Activated naive CD4-positive, alpha-beta T cell treated with anti-CD3 and anti-CD28 coated beads for 36 hours (primary cell): ENCODE data around the gene NRF1. TPM values are rescaled to one million over a fixed set of nuclear protein-coding genes. Genes with fewer than 3 reads are reported as not detected.

ENCODE experiments used
- CTCF ChIA-PET: fragments of 350-600 bp; sonication (Branson Sonifier 250); formaldehyde crosslinking; loops from one replicate; lab custom pipeline; 2021; ENCODE audit warnings: antibody characterized with exemption; lab: Charles Lee
- DNase-seq: peaks from one replicate; pipeline ENCODE4 v3.0.0-alpha.2; 2020
- H3K27ac Mint-ChIP-seq: one replicate; pipeline ENCODE4 v1.8.0; 2021; ENCODE audit warnings: mild to moderate bottlenecking, mixed read lengths
- H3K27me3 Mint-ChIP-seq: one replicate; pipeline ENCODE4 v1.8.0; 2021; ENCODE audit warnings: low read depth, mixed read lengths
- H3K36me3 Mint-ChIP-seq: one replicate; pipeline ENCODE4 v1.8.0; 2021; ENCODE audit warnings: low read depth, mixed read lengths
- H3K4me1 Mint-ChIP-seq: one replicate; pipeline ENCODE4 v1.8.0; 2021; ENCODE audit warnings: low read depth, mixed read lengths
- H3K4me3 Mint-ChIP-seq: one replicate; pipeline ENCODE4 v1.8.0; 2021; ENCODE audit warnings: mild to moderate bottlenecking, moderate library complexity, mixed read lengths
- H3K9me3 Mint-ChIP-seq: one replicate; pipeline ENCODE4 v1.8.0; 2021; ENCODE audit warnings: mixed read lengths
- intact Hi-C: fragments of 100-400 bp; cut with micrococcal nuclease; formaldehyde crosslinking; loops from one replicate; pipeline ENCODE4 v1.15.1; 2023
- total RNA-seq, 2 experiments: library from RNA; stranded (reverse); gene quantifications; one replicate each; pipeline ENCODE4 v1.2.3, GENCODE V29; 2021

NRF1 gene
- total RNA-seq, 2 experiments from 2014 or later, result 18.5 to 21.5 TPM

GRCh38 chr7:129778770-129779601 lies 167.5 kb downstream of the NRF1 start:
- Mint-ChIP-seq H3K4me1 (peaks cover 29% of the 10 kb centered on the region), H3K9me3 (no peaks in the 10 kb centered on the region), H3K36me3 (no peaks in the 10 kb centered on the region), H3K27me3 (peaks cover 46% of the 10 kb centered on the region), H3K27ac (no peak overlapping the region), H3K4me3 (peak overlapping the region; percentile 42)
- CTCF ChIA-PET, result interaction anchor here (1.5 to 1.7 kb wide), 2 partner anchors 15 to 46 kb away, joined by 3 to 6 read pairs; no protein-coding TSS in a partner anchor
- intact Hi-C loops, result no loop called here
- DNase-seq, result peak; percentile 41

DNA sequence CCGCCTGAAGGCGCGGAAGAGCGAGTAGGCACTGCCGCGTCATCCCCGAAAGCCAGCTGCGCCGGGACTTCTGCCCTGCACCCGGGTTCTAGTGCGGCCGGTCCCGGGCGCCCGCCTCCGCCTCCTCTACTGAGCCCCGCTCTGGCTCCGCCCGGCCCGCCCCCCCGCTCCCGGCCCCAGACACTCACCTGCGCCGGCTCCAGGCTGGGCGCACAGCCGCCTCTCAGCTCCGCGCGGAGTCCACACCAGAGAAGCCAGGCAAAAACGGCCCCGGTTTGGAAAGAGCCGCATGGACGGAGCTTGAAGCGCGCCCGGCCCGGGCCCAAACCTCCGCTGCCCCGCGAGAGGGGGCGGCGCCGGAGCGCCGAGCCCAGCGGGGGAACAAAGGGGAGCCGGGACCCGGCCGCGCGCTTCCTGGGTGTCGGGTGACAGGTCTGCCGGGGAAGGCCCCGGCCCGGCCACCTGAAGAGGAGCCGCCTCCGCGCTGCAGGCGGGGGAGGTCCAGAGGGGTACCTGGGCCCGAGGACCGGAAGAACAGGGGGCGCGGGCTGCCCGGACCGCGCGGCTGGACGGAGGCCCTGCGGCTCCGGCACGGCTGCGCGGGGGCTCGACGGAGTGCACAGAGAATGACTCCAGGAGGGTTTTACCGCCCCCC lies 168.2 kb downstream of the NRF1 start:
- Mint-ChIP-seq H3K27ac (no peak overlapping the region), H3K4me1 (peaks cover 33% of the 10 kb centered on the region), H3K27me3 (peaks cover 50% of the 10 kb centered on the region), H3K9me3 (no peaks in the 10 kb centered on the region), H3K4me3 (peak overlapping the region; percentile 41), H3K36me3 (no peaks in the 10 kb centered on the region)
- DNase-seq, result peak; percentile 60
- intact Hi-C loops, result loop anchor here (1.0 to 5.0 kb wide), 5 partner anchors 169 to 555 kb away; partner anchors contain the start of genes NRF1 and SMKR1
- CTCF ChIA-PET, result interaction anchor here (1.5 to 2.7 kb wide), 3 partner anchors 16 to 50 kb away, joined by 3 to 11 read pairs (median 6); no protein-coding TSS in a partner anchor

DNA sequence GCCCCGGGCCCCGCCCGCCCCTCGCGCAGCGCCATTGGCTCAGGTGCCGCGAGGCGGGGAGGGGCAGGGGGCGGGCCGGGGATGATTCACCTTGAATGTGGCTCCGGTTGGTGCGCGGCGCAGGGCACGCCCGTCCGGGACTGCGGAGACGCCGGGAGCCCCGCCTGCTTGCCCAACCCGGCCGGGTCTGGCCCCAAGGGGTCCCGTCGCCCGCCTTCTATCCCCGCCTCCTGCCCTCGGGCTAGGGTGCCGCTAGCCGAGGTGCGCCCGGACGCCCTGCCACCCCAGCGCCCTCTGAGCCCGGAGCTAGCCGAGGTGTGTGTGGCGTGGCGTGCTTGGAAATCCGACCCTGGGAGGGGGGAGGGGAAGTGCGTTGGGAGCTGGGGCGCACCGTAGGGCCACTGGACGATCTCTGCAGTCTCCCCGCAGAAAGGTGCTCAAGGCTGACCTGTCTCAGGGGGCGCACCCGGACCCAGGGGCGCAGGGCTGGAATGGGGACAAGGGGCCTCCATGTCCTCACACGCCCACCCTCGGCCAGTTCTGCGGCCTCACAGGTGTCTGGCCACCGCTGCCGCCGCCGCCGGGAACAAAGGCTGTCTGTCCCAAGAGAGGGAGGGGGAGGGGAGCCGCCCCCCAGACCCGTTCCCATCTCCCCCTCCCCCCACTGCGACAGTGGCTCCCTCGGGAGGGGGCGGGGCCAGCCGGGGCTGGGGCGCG lies 168.9 kb downstream of the NRF1 start:
- H3K27ac Mint-ChIP-seq, result no peak overlapping the region
- no peaks in the 10 kb centered on the region for H3K9me3 Mint-ChIP-seq
- intact Hi-C loops, result loop anchor here (1.0 to 5.0 kb wide), 5 partner anchors 169 to 556 kb away; partner anchors contain the start of genes NRF1 and SMKR1
- DNase-seq, result peak; percentile 91
- H3K4me3 Mint-ChIP-seq, result peak overlapping the region; percentile 73
- CTCF ChIA-PET, result interaction anchor here (0.6 to 2.7 kb wide), 5 partner anchors 17 to 98 kb away, joined by 3 to 11 read pairs (median 6); no protein-coding TSS in a partner anchor
- H3K27me3 Mint-ChIP-seq, result peaks cover 57% of the 10 kb centered on the region
- peaks cover 40% of the 10 kb centered on the region for H3K4me1 Mint-ChIP-seq
- no peaks in the 10 kb centered on the region for H3K36me3 Mint-ChIP-seq

GRCh38 chr7:129780974-129781927 lies 169.7 kb downstream of the NRF1 start:
- intact Hi-C loops, result loop anchor here (1.0 to 5.0 kb wide), 6 partner anchors 44 to 557 kb away; partner anchors contain the start of genes NRF1 and SMKR1
- no peak overlapping the region for H3K27ac Mint-ChIP-seq
- H3K9me3 Mint-ChIP-seq, result no peaks in the 10 kb centered on the region
- H3K27me3 Mint-ChIP-seq, result peaks cover 60% of the 10 kb centered on the region
- peak overlapping the region; percentile 61 for H3K4me3 Mint-ChIP-seq
- DNase-seq, result peak; percentile 61
- no peaks in the 10 kb centered on the region for H3K36me3 Mint-ChIP-seq
- CTCF ChIA-PET, result interaction anchor here (0.6 to 2.7 kb wide), 4 partner anchors 17 to 99 kb away, joined by 3 to 11 read pairs (median 4); no protein-coding TSS in a partner anchor
- peaks cover 48% of the 10 kb centered on the region for H3K4me1 Mint-ChIP-seq

DNA sequence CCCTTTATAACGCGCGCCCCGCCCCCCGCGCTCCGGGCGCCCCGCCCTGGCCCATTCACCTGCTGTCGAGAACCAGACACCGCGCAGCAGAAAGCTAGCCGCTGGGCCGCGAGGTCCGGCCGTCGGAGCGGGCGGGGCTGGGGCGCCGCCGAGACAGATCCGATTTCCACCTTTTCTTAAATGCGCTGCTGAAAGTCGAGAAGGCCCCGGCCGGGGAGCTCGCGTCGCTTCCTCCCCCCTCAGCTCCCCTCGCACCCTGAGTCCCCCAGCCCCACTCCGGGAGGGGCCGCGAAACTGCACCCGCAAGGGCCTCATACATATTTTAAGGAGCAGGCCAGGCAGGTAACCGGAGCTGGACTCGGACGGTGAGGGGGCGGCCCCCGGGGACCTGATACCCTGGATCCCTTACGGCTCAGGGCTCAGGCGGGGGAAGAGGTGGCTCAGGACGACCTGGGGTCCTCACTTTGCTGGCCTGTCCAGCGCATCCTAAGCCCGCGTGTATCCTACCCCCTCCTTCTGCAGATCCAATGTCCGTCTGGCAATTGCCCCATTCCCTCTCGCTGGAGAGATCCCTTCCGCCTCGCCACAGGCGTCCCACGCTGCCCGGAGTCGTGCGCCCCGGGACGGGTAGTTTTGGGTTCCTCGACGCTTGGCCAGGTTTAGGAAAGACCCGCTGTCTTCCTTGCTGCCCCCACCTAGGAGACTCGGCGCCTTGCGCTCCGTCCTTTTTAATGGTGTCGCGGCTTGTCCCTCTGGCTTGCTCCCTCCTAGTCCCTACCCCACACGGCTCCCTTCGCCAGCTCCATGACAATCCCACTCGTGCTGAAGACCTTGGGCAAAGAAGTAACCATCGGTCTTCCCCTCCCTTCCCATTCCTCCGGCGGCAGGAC lies 170.7 kb downstream of the NRF1 start:
- Mint-ChIP-seq H3K27ac (no peak overlapping the region), H3K27me3 (peaks cover 67% of the 10 kb centered on the region), H3K4me3 (peak overlapping the region; percentile 30), H3K4me1 (peaks cover 49% of the 10 kb centered on the region), H3K9me3 (no peaks in the 10 kb centered on the region), H3K36me3 (no peaks in the 10 kb centered on the region)
- DNase-seq, result no peak
- intact Hi-C loops, result loop anchor here (1.0 to 5.0 kb wide), 4 partner anchors 43 to 440 kb away; partner anchors contain the start of genes NRF1 and SMKR1
- CTCF ChIA-PET, result interaction anchor here (2.3 to 2.7 kb wide), 2 partner anchors 43 to 48 kb away, joined by 6 to 11 read pairs; no protein-coding TSS in a partner anchor

DNA sequence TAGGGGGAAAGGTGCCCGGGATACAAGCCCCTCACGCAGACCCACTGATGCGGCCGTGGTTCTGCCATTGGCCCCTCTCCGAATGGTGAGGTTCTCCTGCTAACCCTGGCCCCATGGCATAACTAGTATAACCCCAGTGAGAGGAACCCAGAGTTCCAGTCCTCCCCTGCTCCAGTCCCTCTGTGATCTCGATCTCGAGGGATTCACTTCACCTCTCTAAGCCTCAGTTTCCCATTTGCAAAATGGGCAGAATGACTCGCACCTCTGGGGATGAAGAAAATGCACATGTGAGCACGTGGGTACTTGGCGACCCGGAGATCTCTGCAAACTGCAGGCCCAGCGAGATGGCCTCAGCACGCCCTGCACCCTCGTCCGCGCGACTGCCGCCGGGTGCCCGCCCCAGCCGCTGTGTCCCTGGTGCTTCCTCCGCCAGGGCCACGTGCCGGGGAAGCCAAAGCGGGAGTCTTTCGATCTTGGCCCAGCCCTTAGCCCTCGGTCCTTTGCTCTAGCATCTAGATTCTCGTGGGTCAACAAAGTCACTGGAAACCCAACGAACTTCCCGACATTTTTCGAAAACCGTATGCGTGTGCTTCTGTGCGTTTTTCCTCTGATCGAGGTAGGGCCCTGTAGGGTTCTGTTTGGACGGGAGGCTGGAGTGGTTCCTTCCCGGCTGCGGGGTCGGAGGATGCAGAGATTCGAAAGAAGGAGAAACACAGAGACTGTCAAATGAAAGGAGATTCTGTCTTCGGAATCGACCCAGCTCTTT lies 171.5 kb downstream of the NRF1 start:
- DNase-seq, result no peak
- CTCF ChIA-PET, result no interaction called here
- Mint-ChIP-seq H3K27ac (no peak overlapping the region), H3K36me3 (no peaks in the 10 kb centered on the region), H3K9me3 (no peaks in the 10 kb centered on the region), H3K4me1 (peaks cover 48% of the 10 kb centered on the region), H3K4me3 (peak overlapping the region; percentile 30), H3K27me3 (peaks cover 66% of the 10 kb centered on the region)
- intact Hi-C loops, result loop anchor here (5.0 kb wide), 2 partner anchors 281 to 441 kb away; partner anchors contain the start of gene SMKR1

GRCh38 chr7:129783584-129783919 lies 172.0 kb downstream of the NRF1 start:
- H3K4me3 Mint-ChIP-seq, result peak overlapping the region; percentile 4
- H3K9me3 Mint-ChIP-seq, result no peaks in the 10 kb centered on the region
- CTCF ChIA-PET, result interaction anchor here (0.6 to 1.0 kb wide), 2 partner anchors 38 to 557 kb away, joined by 3 read pairs; no protein-coding TSS in a partner anchor
- no peak overlapping the region for H3K27ac Mint-ChIP-seq
- no peak for DNase-seq
- H3K36me3 Mint-ChIP-seq, result no peaks in the 10 kb centered on the region
- peaks cover 61% of the 10 kb centered on the region for H3K27me3 Mint-ChIP-seq
- H3K4me1 Mint-ChIP-seq, result peaks cover 45% of the 10 kb centered on the region
- intact Hi-C loops, result loop anchor here (5.0 kb wide), 2 partner anchors 281 to 441 kb away; partner anchors contain the start of gene SMKR1

- no peak for DNase-seq
Measured at GRCh38 chr7:129784437-129784782, 172.9 kb downstream of the NRF1 start.

GRCh38 chr7:129784783-129785684 lies 173.5 kb downstream of the NRF1 start:
- Mint-ChIP-seq H3K4me1 (peaks cover 45% of the 10 kb centered on the region), H3K27ac (no peak overlapping the region), H3K27me3 (peaks cover 67% of the 10 kb centered on the region), H3K36me3 (no peaks in the 10 kb centered on the region), H3K9me3 (no peaks in the 10 kb centered on the region), H3K4me3 (no peak overlapping the region)
- CTCF ChIA-PET, result interaction anchor here (1.5 kb wide), 1 partner anchor 44 kb away, joined by 3 read pairs; no protein-coding TSS in a partner anchor
- DNase-seq, result no peak
- intact Hi-C loops, result loop anchor here (5.0 kb wide), 2 partner anchors 283 to 443 kb away; partner anchors contain the start of gene SMKR1

More at GRCh38 chr7:129784437-129784782, 172.9 kb downstream of the NRF1 start:
- Mint-ChIP-seq H3K36me3 (no peaks in the 10 kb centered on the region), H3K9me3 (no peaks in the 10 kb centered on the region), H3K27ac (no peak overlapping the region), H3K27me3 (peaks cover 67% of the 10 kb centered on the region), H3K4me3 (no peak overlapping the region), H3K4me1 (peaks cover 45% of the 10 kb centered on the region)
- CTCF ChIA-PET, result interaction anchor here (0.6 to 1.0 kb wide), 2 partner anchors 38 to 556 kb away, joined by 3 read pairs; no protein-coding TSS in a partner anchor
- intact Hi-C loops, result loop anchor here (5.0 kb wide), 2 partner anchors 282 to 442 kb away; partner anchors contain the start of gene SMKR1
